Measurements from ENCODE around the gene GPR55.

GPR55 gene

GRCh38 chr2:230932556-230933511 lies 7.8 kb upstream of the GPR55 start:
- DNase-seq (ENCODE audit: low read depth): peak; percentile 60
- no peak overlapping the region for H3K4me3 ChIP-seq (ENCODE audit: low read length)
- TF ChIP-seq CTCF (conservative IDR thresholded peaks at IDR 0.05; ENCODE audit: low read length): no peak

- no peak for DNase-seq (ENCODE audit: low read depth)
- TF ChIP-seq CTCF (conservative IDR thresholded peaks at IDR 0.05; ENCODE audit: low read length): no peak
- H3K4me3 ChIP-seq (ENCODE audit: low read length): no peak overlapping the region
Observed at GRCh38 chr2:230931556-230932231, 6.7 kb upstream of the GPR55 start.

GRCh38 chr2:230930928-230931555 lies 6.0 kb upstream of the GPR55 start:
- no peak for TF ChIP-seq CTCF (conservative IDR thresholded peaks at IDR 0.05; ENCODE audit: low read length)
- H3K4me3 ChIP-seq (ENCODE audit: low read length): no peak overlapping the region
- no peak for DNase-seq (ENCODE audit: low read depth)

- DNase-seq (ENCODE audit: low read depth): no peak
- H3K4me3 ChIP-seq (ENCODE audit: low read length): no peak overlapping the region
- TF ChIP-seq CTCF (conservative IDR thresholded peaks at IDR 0.05; ENCODE audit: low read length): no peak
Observed at GRCh38 chr2:230930149-230930780, 5.2 kb upstream of the GPR55 start.

- H3K4me3 ChIP-seq (ENCODE audit: low read length): no peak overlapping the region
- DNase-seq (ENCODE audit: low read depth): no peak
- no peak for TF ChIP-seq CTCF (conservative IDR thresholded peaks at IDR 0.05; ENCODE audit: low read length)
Observed at GRCh38 chr2:230929381-230930148, 4.5 kb upstream of the GPR55 start.

GRCh38 chr2:230928701-230929380 lies 3.8 kb upstream of the GPR55 start:
- no peak for TF ChIP-seq CTCF (conservative IDR thresholded peaks at IDR 0.05; ENCODE audit: low read length)
- no peak for DNase-seq (ENCODE audit: low read depth)
- no peak overlapping the region for H3K4me3 ChIP-seq (ENCODE audit: low read length)
